NCI-H2196 (cell line): ENCODE data around the gene TRPV2.
"Not testable (repeated sequence)": the region's sequence is repeated elsewhere in the genome, so short reads cannot be mapped to it uniquely, and the experiment has no call there.

Source experiments
- DNase-seq: peaks from one replicate; lab custom pipeline; 2025; ENCODE audit not compliant: unreplicated experiment; lab: John Stamatoyannopoulos, UW

Gene TRPV2

GRCh38 chr17:16435925-16436886, 20.8 kb downstream of the TRPV2 start:
- no peak for DNase-seq

GRCh38 chr17:16437083-16437482, 21.7 kb downstream of the TRPV2 start:
- DNase-seq, result no peak

DNA sequence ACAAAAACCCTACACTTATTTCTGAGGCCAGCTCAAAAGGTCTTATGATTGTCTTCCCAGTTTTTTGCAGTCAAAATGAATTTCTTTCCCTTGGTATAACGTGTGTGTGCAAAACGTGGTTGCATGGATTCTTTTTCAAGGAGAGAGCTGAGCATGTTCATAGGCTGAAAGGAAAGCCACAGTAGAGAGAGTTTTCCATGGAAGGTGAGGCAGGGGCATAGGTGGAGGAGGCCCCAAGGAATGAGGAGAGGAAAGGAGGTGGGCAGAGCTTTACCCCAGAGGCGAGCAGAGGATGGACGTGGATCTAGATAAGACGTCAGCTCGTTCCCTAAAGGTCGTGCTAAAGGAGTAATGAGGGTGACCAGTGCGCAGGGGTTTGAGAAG, 22.8 kb downstream of the TRPV2 start:
- DNase-seq, result no peak

DNA sequence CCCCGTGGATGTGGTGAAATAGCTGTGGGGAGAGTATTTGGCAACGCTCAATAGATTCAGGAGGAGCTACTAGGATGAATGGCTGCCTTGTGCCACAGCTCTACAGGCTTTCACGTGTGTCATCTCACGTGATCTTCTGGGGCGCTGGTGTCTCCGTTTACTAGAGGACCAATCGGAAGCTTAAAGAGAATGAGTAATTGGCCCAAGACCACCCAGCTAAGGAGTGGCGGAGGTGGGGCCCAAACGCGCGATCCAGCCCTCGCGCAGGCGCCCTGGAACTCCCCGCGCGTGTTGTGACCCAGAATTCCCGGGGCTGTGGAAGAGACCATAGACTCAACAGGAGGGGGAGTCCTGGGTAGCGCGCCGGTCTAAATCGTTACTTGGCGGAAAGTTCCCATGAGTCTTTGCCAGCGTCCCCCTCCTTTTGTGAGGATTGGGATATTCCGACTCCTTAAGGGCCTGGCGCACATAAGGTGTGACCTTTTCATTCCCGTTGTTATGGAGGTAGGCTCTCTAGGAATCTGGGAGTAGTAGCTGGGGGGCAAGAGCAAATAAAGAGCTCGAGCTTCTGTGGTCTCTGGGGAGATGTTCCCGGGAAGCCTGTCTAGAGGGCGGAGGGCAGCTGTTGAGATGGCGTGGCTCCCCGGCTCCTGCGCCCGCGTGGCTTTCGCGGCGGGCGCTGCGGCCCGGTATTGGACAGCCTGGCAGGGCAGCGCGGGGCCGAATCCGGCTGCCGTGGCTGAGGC, 23.4 kb downstream of the TRPV2 start:
- peak; percentile 88 for DNase-seq

GRCh38 chr17:16439303-16439791, 24.0 kb downstream of the TRPV2 start:
- no peak for DNase-seq

- no peak for DNase-seq
These were observed 24.5 kb downstream of the TRPV2 start for GRCh38 chr17:16439811-16440351.

GRCh38 chr17:16440354-16440753, 25.0 kb downstream of the TRPV2 start:
- DNase-seq, result not testable (repeated sequence)

DNA sequence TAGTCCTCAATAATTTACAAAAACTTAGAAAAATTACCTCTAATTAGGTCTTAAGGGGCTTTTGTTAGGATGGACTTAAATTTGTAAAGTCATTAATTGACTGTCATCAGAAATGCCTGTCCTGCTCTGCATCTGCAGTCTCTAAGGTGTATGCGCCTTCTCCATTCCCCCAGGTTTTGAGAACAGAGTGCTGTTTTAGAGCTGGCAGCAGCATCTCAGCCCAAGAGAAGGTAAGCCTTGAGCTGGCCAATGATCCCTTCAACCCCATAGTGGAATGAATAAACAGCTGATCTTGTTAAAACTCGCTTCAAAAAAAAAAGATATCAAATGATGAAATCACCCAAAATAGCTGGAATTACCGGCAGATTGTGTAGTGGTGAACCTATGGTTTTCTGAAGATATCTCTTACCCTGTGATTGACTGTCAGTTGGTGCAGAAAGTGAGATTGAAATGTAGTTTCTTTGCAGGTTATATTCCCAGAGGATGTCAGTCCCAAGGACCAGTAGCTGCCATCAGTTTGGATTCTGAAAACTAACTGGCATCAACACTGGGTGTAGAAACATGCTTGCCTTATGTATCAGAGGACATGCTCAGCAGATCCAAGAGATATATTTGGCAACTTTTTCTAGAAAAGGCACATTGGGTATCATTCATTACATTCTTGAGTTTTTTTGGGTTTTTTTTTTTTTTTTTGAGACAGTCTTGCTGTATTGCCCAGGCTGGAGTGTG, 25.7 kb downstream of the TRPV2 start:
- no peak for DNase-seq

DNA sequence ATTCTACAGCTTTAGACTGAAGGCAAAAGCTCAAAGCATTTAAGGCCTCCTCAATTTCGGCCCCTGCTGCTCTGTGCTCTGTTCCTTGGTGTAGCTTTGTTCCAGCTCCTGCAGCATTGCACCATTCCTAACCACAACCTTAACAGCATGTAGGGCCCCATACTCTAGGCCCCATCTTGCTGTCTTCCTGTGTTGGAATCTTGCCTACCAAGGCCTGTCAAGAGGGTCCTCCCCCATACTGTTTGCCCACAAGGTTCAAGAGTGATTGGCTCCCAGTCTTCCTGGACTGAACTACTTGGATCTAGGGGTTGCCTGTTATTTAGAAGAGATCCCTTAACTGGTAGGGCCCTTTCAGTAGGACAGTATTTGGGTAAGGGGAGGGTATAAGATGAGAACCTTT, 26.8 kb downstream of the TRPV2 start:
- no peak for DNase-seq

DNA sequence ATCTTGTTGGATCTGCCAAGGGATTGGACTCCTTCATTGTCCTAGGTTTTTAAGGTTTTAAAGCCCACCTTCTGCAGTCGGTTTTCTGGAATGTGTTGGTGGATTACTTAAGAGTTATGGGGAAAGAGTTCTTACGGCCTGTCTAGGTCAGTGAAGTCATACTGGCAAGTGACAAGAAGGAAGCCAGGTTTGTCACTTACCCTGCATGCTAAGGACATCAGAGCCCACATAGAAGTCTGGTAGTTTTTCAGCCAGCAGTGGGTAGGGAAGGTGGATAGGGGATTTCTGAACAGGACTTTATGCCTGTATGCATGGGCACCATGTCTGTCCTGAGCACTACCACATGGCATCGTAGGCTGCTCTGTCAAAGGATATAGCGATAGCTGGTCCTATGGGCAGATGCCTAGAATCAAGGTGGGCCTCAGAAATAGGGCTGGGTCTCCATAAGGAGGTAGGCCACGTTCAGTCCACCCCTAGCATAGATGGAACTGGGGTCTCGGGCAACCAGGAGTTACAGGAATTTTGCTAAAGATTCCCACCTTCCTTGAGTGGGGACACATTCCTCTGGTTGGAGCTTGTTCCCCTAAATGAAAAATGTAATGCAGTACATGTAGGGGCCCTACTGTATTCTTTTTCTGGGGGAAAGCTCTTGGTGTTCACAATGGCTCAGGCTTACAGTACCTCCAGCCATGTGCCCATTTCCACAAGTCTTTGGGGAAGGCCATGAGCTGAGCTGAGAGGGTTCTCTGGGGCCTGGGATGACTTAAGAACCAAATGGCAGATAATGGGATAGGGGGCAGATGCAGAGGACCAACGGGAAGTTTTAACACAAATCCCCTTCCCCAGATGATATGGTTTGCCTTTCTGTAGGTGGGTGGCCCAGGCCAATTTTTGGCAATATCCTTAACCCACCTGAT, 27.5 kb downstream of the TRPV2 start:
- no peak for DNase-seq

- DNase-seq, result no peak
These were observed 28.3 kb downstream of the TRPV2 start for GRCh38 chr17:16443511-16444257.

DNA sequence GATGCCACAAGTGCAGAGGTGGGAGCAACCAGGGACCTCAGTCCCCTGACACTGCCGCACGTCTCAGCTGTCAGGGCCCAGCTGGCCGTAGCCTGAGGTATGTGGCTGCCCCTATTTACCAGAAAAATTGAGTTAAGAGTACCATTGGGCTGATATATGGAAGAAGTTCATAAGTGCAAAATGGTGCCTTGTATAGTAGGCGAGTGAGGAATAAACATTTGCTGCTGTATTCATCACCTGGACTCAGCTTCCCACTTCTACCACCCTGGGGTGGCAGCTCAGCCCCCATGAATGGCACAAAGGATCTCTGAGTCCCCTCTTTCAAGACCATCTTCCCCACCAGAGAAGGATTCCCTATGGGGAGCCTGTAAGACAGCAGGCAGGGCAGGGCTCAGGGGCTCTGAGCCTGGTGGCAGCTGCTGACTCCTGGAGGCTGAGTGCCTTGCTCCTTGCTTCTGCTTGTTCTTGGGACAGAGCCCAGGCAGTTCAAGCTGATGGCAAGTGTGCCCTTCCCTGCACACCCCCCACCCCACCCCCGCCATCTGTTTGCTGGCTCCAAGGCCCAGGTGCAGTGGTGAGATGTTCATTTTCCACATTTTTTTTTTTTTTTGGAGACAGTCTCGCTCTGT, 29.0 kb downstream of the TRPV2 start:
- DNase-seq, result no peak

GRCh38 chr17:16446338-16446983, 31.1 kb downstream of the TRPV2 start:
- DNase-seq, result no peak

DNA sequence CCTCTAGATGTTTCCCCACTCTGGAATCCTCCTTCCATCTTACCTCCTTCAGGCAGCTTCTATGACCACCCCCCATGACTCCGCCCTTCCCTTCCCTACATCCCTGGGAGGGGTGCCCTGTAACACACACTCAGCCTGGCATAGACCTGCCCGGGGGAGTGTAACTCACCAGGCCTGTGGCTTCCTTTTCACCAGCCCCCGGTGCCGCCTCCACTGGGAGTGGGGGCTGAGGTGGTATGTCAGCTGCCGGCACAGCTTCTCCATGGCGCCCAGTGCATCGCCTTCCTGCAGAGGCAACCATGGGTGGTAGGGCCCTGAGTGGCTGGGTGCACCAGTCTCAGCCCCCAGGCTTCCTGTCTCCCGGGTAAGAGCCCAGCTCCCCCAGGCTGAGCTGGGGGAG, 32.3 kb downstream of the TRPV2 start:
- DNase-seq, result no peak

DNA sequence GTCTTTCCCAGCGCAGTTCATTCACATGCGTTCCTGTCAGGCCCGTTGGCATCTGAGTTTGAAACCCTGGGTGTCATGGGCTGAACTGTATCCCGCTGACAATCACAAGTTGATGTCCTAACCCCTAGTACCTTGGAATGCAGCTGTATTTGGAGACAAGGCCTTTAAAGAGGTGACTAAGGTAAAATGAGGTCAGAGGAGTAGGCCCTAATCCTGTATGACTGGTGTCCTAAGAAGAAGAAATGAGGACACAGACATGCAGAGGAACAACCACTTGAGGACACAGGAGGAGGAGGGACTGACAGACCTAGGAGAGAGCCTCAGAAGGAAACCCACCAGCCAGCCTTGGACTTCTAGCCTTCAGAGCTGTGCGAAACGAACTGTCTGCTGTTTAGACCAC, 33.1 kb downstream of the TRPV2 start:
- DNase-seq, result no peak

GRCh38 chr17:16449121-16449570, 33.8 kb downstream of the TRPV2 start:
- no peak for DNase-seq

- no peak for DNase-seq
These were observed 34.7 kb downstream of the TRPV2 start for GRCh38 chr17:16450028-16450427.

- not testable (repeated sequence) for DNase-seq
These were observed 36.9 kb downstream of the TRPV2 start for GRCh38 chr17:16452268-16452667.
